ENCODE data around the gene UAP1L1. TPM values are rescaled to one million over a fixed set of nuclear protein-coding genes. Genes with fewer than 3 reads are reported as not detected.
A peak's percentile ranks its signal among the peaks of the same experiment; 100 is the strongest.

Gene UAP1L1
- total and polyA plus RNA-seq, 2 of the 4 experiments (the other 2 are of a cell fraction): 2.3 to 9.8 TPM

DNA sequence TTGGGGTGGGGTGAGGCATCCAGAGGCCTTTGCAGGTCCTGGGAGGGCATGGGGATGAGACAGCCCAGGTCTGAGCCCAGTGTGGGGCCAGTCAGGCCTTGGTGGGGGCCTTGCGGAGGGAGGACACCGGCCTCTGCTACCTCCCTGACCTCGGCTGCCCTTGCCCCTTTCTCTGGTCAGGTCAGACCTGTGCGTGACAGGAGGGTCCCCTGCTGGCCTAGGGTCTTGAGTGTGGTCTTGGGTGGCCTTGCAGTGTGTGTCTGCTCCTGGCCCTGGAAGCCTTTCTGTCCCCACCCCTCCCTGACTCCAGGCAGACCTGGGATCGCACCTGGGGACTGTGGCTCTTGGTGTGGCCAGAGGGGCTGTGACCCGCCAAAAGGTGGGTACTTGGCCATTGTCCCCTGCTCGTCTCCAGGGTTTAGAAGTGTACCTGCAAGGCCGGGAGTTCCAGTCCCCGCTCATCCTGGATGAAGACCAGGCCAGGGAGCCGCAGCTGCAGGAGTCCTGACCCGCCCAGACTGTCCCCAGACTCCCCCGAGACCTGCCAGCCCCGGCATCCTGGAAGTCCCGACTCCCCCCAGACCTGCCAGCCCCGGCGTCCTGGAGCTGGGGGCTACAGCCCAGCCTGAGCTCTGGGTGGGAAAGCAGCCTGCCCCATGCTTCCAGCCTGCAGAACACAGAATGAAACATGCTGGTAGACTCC lies 5.1 kb downstream of the UAP1L1 start:
- Histone ChIP-seq H2AK5ac (ENCODE audit: low read depth, low read length) (peak overlapping the region; percentile 76; the same call in 1 of the 2 replicates), H3K18ac (ENCODE audit: low read depth, low read length) (no peak overlapping the region), H3K56ac (ENCODE audit: extremely low read depth, insufficient read depth, low read length) (no peak overlapping the region), H4K5ac (ENCODE audit: low read depth, low read length) (no peak overlapping the region), H3K36me3 (ENCODE audit: control insufficient read depth, insufficient read depth, low read length) (peaks cover 24% of the 10 kb centered on the region; the same call in 1 of the 2 replicates), H2AK9ac (replicated peaks; ENCODE audit: low read depth, low read length, poor library complexity) (peak overlapping the region; percentile 71), H4K20me1 (ENCODE audit: insufficient read depth, low read length) (peaks cover 10% of the 10 kb centered on the region), H2AFZ (replicated peaks; ENCODE audit: low read length, poor library complexity) (peak overlapping the region; percentile 26), H3K9me3 (ENCODE audit: control insufficient read depth, insufficient read depth, low read length) (no peaks in the 10 kb centered on the region), H4K8ac (ENCODE audit: low read depth in 2 of 2, low read length in 2 of 2) (peak overlapping the region in 1 of 2 experiments; percentile 28; a peak in 1 of 4 replicates), H3K23ac (ENCODE audit: low read depth, low read length) (no peak overlapping the region), H3K79me1 (ENCODE audit: low read depth in 1 of 2, low read length in 2 of 2) (peaks cover 15 to 55% of the 10 kb centered on the region in 2 experiments), H3K14ac (replicated peaks; ENCODE audit: low read depth, low read length) (no peak overlapping the region), H3K4me1 (ENCODE audit: control insufficient read depth, insufficient read depth, low read length) (peaks cover 15% of the 10 kb centered on the region), H3K4me3 (ENCODE audit: insufficient read depth, low read depth, low read length) (no peak overlapping the region), H3K4ac (ENCODE audit: low read depth, low read length) (peak overlapping the region; percentile 78), H2BK5ac (ENCODE audit: low read depth, low read length, poor library complexity, severe bottlenecking) (peak overlapping the region; percentile 87), H3K9me1 (ENCODE audit: insufficient read depth, low read length) (peaks cover 6% of the 10 kb centered on the region), H2BK15ac (ENCODE audit: low read depth, low read length) (no peak overlapping the region), H3K9ac (ENCODE audit: low read depth, low read length) (no peak overlapping the region), H2BK20ac (ENCODE audit: low read depth, low read length) (no peak overlapping the region), H3K27ac (ENCODE audit: insufficient read depth, low read length) (peak overlapping the region; percentile 65; the same call in 1 of the 2 replicates), H2BK120ac (ENCODE audit: low read depth, low read length) (peak overlapping the region; percentile 64), H3K4me2 (ENCODE audit: low read depth, low read length) (no peak overlapping the region), H3K27me3 (ENCODE audit: control insufficient read depth, insufficient read depth, low read length) (no peaks in the 10 kb centered on the region), H4K91ac (ENCODE audit: insufficient read depth, low read depth, low read length) (peak overlapping the region; percentile 85; the same call in 1 of the 2 replicates)
- TF ChIP-seq RAD21 (IDR thresholded peaks at IDR 0.05; ENCODE audit: low read length): no peak
- no peak for TF ChIP-seq MAZ (IDR thresholded peaks at IDR 0.05; ENCODE audit: borderline replicate concordance, low read depth, low read length)
- TF ChIP-seq, protein P1, sequence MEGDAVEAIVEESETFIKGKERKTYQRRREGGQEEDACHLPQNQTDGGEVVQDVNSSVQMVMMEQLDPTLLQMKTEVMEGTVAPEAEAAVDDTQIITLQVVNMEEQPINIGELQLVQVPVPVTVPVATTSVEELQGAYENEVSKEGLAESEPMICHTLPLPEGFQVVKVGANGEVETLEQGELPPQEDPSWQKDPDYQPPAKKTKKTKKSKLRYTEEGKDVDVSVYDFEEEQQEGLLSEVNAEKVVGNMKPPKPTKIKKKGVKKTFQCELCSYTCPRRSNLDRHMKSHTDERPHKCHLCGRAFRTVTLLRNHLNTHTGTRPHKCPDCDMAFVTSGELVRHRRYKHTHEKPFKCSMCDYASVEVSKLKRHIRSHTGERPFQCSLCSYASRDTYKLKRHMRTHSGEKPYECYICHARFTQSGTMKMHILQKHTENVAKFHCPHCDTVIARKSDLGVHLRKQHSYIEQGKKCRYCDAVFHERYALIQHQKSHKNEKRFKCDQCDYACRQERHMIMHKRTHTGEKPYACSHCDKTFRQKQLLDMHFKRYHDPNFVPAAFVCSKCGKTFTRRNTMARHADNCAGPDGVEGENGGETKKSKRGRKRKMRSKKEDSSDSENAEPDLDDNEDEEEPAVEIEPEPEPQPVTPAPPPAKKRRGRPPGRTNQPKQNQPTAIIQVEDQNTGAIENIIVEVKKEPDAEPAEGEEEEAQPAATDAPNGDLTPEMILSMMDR (conservative IDR thresholded peaks at IDR 0.05; ENCODE audit: low read depth, low read length): no peak
- TF ChIP-seq BHLHE40 (IDR thresholded peaks at IDR 0.05; ENCODE audit: low read depth, low read length): no peak
- TF ChIP-seq ELK1 (IDR thresholded peaks at IDR 0.05; ENCODE audit: borderline replicate concordance, low read depth, low read length): no peak
- no peak for TF ChIP-seq CHD1 (IDR thresholded peaks at IDR 0.05; ENCODE audit: low read depth, low read length)
- no peak for TF ChIP-seq SMC3 (IDR thresholded peaks at IDR 0.05; ENCODE audit: low read depth, low read length)
- TF ChIP-seq CEBPB (IDR thresholded peaks at IDR 0.05; ENCODE audit: low read depth, low read length): no peak
- TF ChIP-seq POLR2A (IDR thresholded peaks at IDR 0.05; ENCODE audit: low read depth, low read length): no peak
- no peak for TF ChIP-seq RFX5 (IDR thresholded peaks at IDR 0.05; ENCODE audit: low read depth, low read length)
- no peak for TF ChIP-seq FOS (IDR thresholded peaks at IDR 0.05; ENCODE audit: low read depth, low read length)
- TF ChIP-seq MXI1 (IDR thresholded peaks at IDR 0.05; ENCODE audit: borderline replicate concordance, low read depth, low read length): no peak
- TF ChIP-seq RCOR1 (IDR thresholded peaks at IDR 0.05; ENCODE audit: insufficient replicate concordance, low read length): no peak
- no peak for TF ChIP-seq NFE2L2 (IDR thresholded peaks at IDR 0.05; ENCODE audit: low read depth, low read length)
- CTCF ChIA-PET: interaction anchor here (0.7 to 0.9 kb wide), 2 partner anchors 18 to 36 kb away, joined by 3 to 6 read pairs; no protein-coding TSS in a partner anchor
- dilution Hi-C loops (cut with HindIII; ENCODE audit: low sequenced_read_pairs, unreplicated experiment): no loop called here
- WGBS, 2 experiments (ENCODE audit: extremely low coverage in 2 of 2, insufficient read length in 1 of 2): 90% methylated on average over 10 of the region's 16 CpGs; no CpG with 5 or more reads in 1 of the 2 experiments
- in situ Hi-C loops (cut with MboI; ENCODE audit: low sequenced_read_pairs): no loop called here
- POLR2A ChIA-PET (ENCODE audit: unreplicated experiment): no interaction called here
- intact Hi-C loops (cut with micrococcal nuclease): no loop called here
- ATAC-seq (ENCODE audit: low read depth): no peak
- DNase-seq: no peak
- no TSS peak for BruUV-seq (replicated peaks)
